Colonic mucosa (tissue), 4 donors: ENCODE results near the gene NSF. TPM values are rescaled to one million over a fixed set of nuclear protein-coding genes. Genes with fewer than 3 reads are reported as not detected.
A peak's percentile ranks its signal among the peaks of the same experiment; 100 is the strongest.
"Not testable (repeated sequence)": the region's sequence is repeated elsewhere in the genome, so short reads cannot be mapped to it uniquely, and the experiment has no call there.

Experiments
- DNase-seq: peaks from one replicate; pipeline ENCODE4 v3.0.0-alpha.2; 2020
- H3K27ac ChIP-seq: fragments of 200-600 bp; one replicate; pipeline ENCODE4 v1.8.0; 2021
- H3K27me3 ChIP-seq: fragments of 200-600 bp; one replicate; pipeline ENCODE4 v1.8.0; 2021
- H3K36me3 ChIP-seq: fragments of 200-600 bp; one replicate; pipeline ENCODE4 v1.8.0; 2021
- H3K4me1 ChIP-seq: fragments of 200-600 bp; one replicate; pipeline ENCODE4 v1.8.0; 2021; ENCODE audit warnings: mild to moderate bottlenecking
- H3K4me3 ChIP-seq: fragments of 200-600 bp; one replicate; pipeline ENCODE4 v1.8.0; 2021
- H3K9ac ChIP-seq, 2 donors: one replicate each; pipeline ENCODE4 v1.7.0; 2013; ENCODE audit warnings: control low read depth in 2 of 2, low read depth in 2 of 2, low read length in 2 of 2
- H3K9me3 ChIP-seq: fragments of 200-600 bp; one replicate; pipeline ENCODE4 v1.8.0; 2021
- intact Hi-C: fragments of 100-400 bp; cut with DNase I; formaldehyde crosslinking; loops from one replicate; pipeline ENCODE4 v1.14.1; 2022
- total RNA-seq, 2 donors: library from RNA; stranded (reverse); fragmentation: NEBNext Ultra II Directional in 1 of 2; extraction: Animal tissue kit (Norgen Biotek cat#: 25700) in 1 of 2; gene quantifications; one replicate each; pipeline ENCODE4 v1.2.1, GENCODE V29; 2021
- TF ChIP-seq, protein P1 (sequence below): fragments of 200-600 bp; IDR thresholded peaks from one replicate; pipeline ENCODE4 v1.8.0; 2022; ENCODE audit warnings: antibody characterized with exemption, mild to moderate bottlenecking
- donor health status: healthy.
- donor health status: DM: no; HTN: no; CAD: no.
- donor health status: DM: no; HTN: no; CAD: no.

The NSF gene
- total RNA-seq, 2 donors from 2014 or later = 58.4 to 82.8 TPM

DNA sequence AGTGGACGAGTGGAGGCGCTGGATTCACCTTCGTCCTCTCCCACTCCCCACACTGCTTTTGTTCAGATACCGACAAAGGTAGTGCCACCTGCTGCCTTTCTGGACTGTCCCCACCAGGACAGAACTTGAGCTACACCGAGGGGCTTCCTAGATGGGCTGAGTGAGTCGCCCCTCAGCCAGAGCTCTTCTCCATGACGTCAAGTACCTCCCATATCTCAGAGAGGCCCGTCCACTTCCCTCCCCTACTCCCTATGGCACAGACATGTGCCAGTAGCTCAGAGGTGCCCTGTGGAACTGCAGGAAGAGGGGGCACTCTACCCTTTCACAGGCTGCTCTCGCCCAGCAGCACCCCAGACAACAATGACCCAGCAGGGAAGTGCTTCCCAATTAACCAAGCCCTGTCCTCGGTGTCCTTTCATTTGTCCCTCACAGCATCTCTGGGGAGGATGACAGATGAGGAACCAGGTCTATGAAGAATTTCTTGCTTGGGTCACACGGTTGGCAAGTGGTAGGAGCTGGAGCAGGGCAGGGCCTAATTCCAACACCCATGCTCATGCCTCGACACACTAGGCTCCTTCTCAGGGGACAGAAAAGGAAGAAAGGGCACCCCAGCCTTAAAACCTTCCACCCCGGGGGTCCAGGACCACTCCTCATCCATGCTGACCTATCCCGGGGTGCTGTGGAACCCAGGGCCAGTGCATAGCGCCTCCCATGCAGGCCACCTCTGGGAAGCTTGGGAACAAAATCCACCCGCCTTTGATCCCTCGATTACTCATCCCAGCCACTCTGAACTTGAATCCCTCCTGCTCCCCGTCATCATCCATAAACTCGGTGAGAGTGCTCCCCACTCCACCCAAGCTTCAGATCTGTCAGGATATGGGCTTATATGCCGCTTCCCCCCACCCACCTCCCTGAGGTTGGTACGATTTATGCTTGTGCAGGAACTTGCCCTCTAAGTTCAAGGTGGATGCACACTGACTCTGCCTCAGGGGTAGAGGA lies 176.3 kb downstream of the NSF start:
- Histone ChIP-seq H3K36me3 (no peaks in the 10 kb centered on the region), H3K9ac (no peak overlapping the region), H3K27me3 (no peaks in the 10 kb centered on the region), H3K9me3 (no peaks in the 10 kb centered on the region), H3K4me1 (no peaks in the 10 kb centered on the region), H3K4me3 (no peak overlapping the region), H3K27ac (no peak overlapping the region)
- TF ChIP-seq, protein P1, sequence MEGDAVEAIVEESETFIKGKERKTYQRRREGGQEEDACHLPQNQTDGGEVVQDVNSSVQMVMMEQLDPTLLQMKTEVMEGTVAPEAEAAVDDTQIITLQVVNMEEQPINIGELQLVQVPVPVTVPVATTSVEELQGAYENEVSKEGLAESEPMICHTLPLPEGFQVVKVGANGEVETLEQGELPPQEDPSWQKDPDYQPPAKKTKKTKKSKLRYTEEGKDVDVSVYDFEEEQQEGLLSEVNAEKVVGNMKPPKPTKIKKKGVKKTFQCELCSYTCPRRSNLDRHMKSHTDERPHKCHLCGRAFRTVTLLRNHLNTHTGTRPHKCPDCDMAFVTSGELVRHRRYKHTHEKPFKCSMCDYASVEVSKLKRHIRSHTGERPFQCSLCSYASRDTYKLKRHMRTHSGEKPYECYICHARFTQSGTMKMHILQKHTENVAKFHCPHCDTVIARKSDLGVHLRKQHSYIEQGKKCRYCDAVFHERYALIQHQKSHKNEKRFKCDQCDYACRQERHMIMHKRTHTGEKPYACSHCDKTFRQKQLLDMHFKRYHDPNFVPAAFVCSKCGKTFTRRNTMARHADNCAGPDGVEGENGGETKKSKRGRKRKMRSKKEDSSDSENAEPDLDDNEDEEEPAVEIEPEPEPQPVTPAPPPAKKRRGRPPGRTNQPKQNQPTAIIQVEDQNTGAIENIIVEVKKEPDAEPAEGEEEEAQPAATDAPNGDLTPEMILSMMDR = no peak
- intact Hi-C loops = no loop called here
- DNase-seq = peak; percentile 9

DNA sequence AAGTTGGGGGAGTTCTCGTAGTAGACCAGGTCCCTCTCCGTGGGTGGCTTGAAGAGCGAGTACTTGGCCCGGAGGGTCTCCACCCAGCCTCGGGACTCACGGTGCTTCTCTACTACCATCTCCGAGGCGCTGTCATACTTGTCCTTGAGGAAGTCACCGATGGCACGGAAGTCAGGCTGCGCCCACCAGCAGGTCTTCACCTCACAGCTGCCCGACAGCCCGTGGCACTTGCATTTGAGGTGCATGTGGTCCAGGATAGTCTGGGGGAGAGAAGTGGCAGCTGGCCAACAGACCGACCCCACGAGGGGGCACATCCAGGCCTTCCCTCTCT lies 178.0 kb downstream of the NSF start:
- H3K36me3 ChIP-seq = no peaks in the 10 kb centered on the region
- no peaks in the 10 kb centered on the region for H3K9me3 ChIP-seq
- no peak overlapping the region for H3K27ac ChIP-seq
- H3K4me3 ChIP-seq = no peak overlapping the region
- no peak overlapping the region for H3K9ac ChIP-seq
- no peaks in the 10 kb centered on the region for H3K4me1 ChIP-seq
- peak; percentile 12 for DNase-seq
- intact Hi-C loops = no loop called here
- no peaks in the 10 kb centered on the region for H3K27me3 ChIP-seq
- TF ChIP-seq, protein P1 = no peak

DNA sequence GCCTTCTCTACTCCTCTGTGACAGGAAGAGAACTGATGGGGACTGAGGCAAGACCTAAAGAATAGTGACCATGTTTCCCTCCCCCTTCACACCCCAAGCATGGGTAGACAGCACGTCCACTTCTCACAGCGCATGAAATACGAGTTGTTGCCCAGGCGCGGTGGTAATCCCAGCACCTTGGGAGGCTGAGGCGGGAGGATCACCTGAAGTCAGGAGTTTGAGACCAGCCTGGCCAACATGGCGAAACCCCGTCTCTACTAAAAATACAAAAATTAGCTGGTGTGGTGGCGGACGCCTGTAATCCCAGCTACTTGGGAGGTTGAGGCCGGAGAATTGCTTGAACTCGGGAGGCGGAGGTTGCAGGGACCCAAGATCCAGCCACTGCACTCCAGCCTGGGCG lies 178.4 kb downstream of the NSF start:
- DNase-seq = not testable (repeated sequence)

DNA sequence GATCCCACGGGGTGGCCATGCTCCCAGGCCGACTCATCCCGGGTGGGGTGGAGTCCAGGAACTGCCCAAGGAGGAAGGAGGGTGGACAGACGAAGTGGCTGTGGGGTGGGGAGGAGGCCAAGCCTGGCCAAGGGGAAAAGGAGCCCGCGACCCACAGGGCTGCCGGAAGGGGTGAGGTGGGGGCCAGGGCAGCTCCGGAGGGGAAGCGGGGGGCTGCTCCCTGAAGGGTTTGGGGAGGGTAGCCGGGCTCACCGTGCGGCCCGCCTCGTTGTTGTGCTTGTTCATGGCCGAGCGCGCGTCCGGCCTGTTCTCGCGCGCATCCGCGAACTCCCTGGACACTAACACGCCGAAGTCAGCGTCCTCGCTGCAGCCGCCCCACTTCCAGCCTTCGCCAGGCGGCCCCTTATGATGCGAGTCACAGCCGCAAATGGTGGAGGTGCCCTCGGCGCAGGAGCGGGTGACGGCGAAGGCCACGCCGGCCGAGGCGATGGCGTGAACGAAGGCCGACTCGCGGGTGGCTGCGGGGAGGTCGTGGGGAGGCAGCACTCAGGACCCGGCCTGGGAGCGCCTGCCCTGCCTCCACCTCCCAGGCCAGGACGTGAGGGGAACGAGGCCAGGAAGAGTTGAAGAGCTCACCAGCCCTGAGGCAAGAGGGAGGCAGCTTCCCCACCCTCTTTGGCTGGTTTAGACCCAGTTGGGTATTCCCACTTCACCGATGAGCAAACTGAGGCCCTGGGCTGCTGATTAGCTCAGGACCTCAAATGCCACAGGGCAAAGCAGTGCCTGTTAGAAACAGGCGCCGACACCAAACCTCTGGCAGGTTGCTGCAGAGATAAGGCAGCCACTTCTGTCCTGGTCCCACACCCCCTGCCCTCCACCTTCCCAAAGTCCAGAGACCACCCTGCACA lies 179.3 kb downstream of the NSF start:
- H3K4me1 ChIP-seq = no peaks in the 10 kb centered on the region
- no peaks in the 10 kb centered on the region for H3K27me3 ChIP-seq
- TF ChIP-seq, protein P1 = no peak
- H3K4me3 ChIP-seq = no peak overlapping the region
- H3K9me3 ChIP-seq = no peaks in the 10 kb centered on the region
- intact Hi-C loops = no loop called here
- H3K27ac ChIP-seq = no peak overlapping the region
- peak; percentile 15 for DNase-seq
- H3K9ac ChIP-seq = peak overlapping the region in 1 of 2 donors; percentile 24
- no peaks in the 10 kb centered on the region for H3K36me3 ChIP-seq

More for the DNA sequence above, 178.4 kb downstream of the NSF start:
- H3K4me3 ChIP-seq, H3K4me1 ChIP-seq, H3K27me3 ChIP-seq, H3K36me3 ChIP-seq, H3K27ac ChIP-seq, H3K9me3 ChIP-seq, H3K9ac ChIP-seq, intact Hi-C loops: not testable (repeated sequence)

DNA sequence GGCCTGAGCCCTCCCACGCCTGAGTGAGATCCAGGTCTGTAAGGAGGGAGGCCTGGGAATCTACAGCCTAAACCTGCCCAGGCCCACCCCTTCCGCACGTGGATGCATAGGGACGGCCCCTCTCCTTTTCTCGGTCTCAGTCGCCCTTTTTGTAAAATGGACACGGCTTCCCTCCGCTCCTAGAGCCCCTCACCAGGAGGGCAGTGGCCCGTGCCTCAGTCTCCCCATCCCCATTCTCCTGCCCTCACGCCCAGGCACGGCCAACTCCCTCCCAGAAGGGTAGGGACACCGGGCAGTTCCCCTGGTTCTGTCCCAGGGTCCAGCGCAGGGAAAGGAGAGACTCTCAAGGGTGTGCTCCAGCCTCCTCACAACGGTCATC lies 180.0 kb downstream of the NSF start:
- no peak for DNase-seq
- Histone ChIP-seq H3K4me3 (no peak overlapping the region), H3K9ac (no peak overlapping the region), H3K36me3 (no peaks in the 10 kb centered on the region), H3K4me1 (no peaks in the 10 kb centered on the region), H3K27ac (no peak overlapping the region), H3K9me3 (no peaks in the 10 kb centered on the region), H3K27me3 (no peaks in the 10 kb centered on the region)
- TF ChIP-seq, protein P1 = no peak
- intact Hi-C loops = no loop called here
